IPS-11a (cell line): ENCODE measurements around the gene UCK2.

ENCODE experiments used
- H3K4me3 ChIP-seq: one replicate; pipeline ENCODE4 v1.5.1; 2013; ENCODE audit warnings: low read depth, low read length, control low read depth

The UCK2 gene

GRCh38 chr1:165897326-165898303 lies 70.2 kb downstream of the UCK2 start:
- no peak overlapping the region for H3K4me3 ChIP-seq

- no peak overlapping the region for H3K4me3 ChIP-seq
These were observed 71.4 kb downstream of the UCK2 start for GRCh38 chr1:165898837-165899236.

- H3K4me3 ChIP-seq = no peak overlapping the region
These were observed 72.1 kb downstream of the UCK2 start for GRCh38 chr1:165899461-165899941.

GRCh38 chr1:165900576-165901380 lies 73.4 kb downstream of the UCK2 start:
- H3K4me3 ChIP-seq = no peak overlapping the region

- no peak overlapping the region for H3K4me3 ChIP-seq
These were observed 75.2 kb downstream of the UCK2 start for GRCh38 chr1:165902565-165902964.

- H3K4me3 ChIP-seq = no peak overlapping the region
These were observed 76.3 kb downstream of the UCK2 start for GRCh38 chr1:165903672-165904071.

GRCh38 chr1:165904948-165905347 lies 77.5 kb downstream of the UCK2 start:
- no peak overlapping the region for H3K4me3 ChIP-seq

- no peak overlapping the region for H3K4me3 ChIP-seq
These were observed 78.4 kb downstream of the UCK2 start for GRCh38 chr1:165905853-165906252.

GRCh38 chr1:165907256-165907857 lies 79.9 kb downstream of the UCK2 start:
- no peak overlapping the region for H3K4me3 ChIP-seq

GRCh38 chr1:165910764-165911421 lies 83.5 kb downstream of the UCK2 start:
- no peak overlapping the region for H3K4me3 ChIP-seq

GRCh38 chr1:165911609-165912281 lies 84.3 kb downstream of the UCK2 start:
- H3K4me3 ChIP-seq = no peak overlapping the region

- no peak overlapping the region for H3K4me3 ChIP-seq
These were observed 85.2 kb downstream of the UCK2 start for GRCh38 chr1:165912638-165913037.

GRCh38 chr1:165914136-165914798 lies 86.9 kb downstream of the UCK2 start:
- H3K4me3 ChIP-seq = no peak overlapping the region

- H3K4me3 ChIP-seq = no peak overlapping the region
These were observed 88.1 kb downstream of the UCK2 start for GRCh38 chr1:165915480-165915879.

- H3K4me3 ChIP-seq = no peak overlapping the region
These were observed 88.5 kb downstream of the UCK2 start for GRCh38 chr1:165915932-165916348.

- no peak overlapping the region for H3K4me3 ChIP-seq
These were observed 89.8 kb downstream of the UCK2 start for GRCh38 chr1:165917166-165917565.

GRCh38 chr1:165924117-165924516 lies 96.7 kb downstream of the UCK2 start:
- H3K4me3 ChIP-seq = no peak overlapping the region

GRCh38 chr1:165925498-165926079 lies 98.2 kb downstream of the UCK2 start:
- no peak overlapping the region for H3K4me3 ChIP-seq

- H3K4me3 ChIP-seq = no peak overlapping the region
These were observed 99.8 kb downstream of the UCK2 start for GRCh38 chr1:165927169-165927568.
